Small intestine (tissue), 7 donors: ENCODE results near the gene MCTP1. TPM values are rescaled to one million over a fixed set of nuclear protein-coding genes. Genes with fewer than 3 reads are reported as not detected.
"Not testable (repeated sequence)": the region's sequence is repeated elsewhere in the genome, so short reads cannot be mapped to it uniquely, and the experiment has no call there.

Experiments
- DNase-seq, 2 donors: peaks; one replicate each; pipeline versions ENCODE4 v3.0.0 to v3.0.0-alpha.2; 2013
- FAIRE-seq: peaks from 2 replicates; lab custom pipeline; 2012; peaks lifted over from hg19 to GRCh38; lab: Jason Lieb, UNC
- H3K27ac ChIP-seq, 3 donors: one replicate each; pipeline ENCODE4 v1.5.1; 2013; ENCODE audit warnings: low read length in 2 of 3, mild to moderate bottlenecking in 2 of 3, control low read depth in 1 of 3, inconsistent platforms in 1 of 3, low read depth in 1 of 3, moderate library complexity in 1 of 3
- H3K27me3 ChIP-seq, 3 donors: one replicate each; pipeline ENCODE4 v1.6.1; 2013; ENCODE audit warnings: low read length in 3 of 3, inconsistent platforms in 1 of 3; ENCODE audit not compliant: control insufficient read depth in 3 of 3, insufficient read depth in 3 of 3
- H3K36me3 ChIP-seq, 3 donors: one replicate each; pipeline ENCODE4 v1.6.1; 2013; ENCODE audit warnings: low read length in 3 of 3, inconsistent platforms in 1 of 3, low read depth in 1 of 3, mild to moderate bottlenecking in 1 of 3, moderate library complexity in 1 of 3; ENCODE audit not compliant: control insufficient read depth in 3 of 3, insufficient read depth in 2 of 3
- H3K4me1 ChIP-seq, 3 donors: one replicate each; pipeline ENCODE4 v1.6.1; 2013; ENCODE audit warnings: low read length in 2 of 3, inconsistent platforms in 1 of 3, low read depth in 1 of 3, mild to moderate bottlenecking in 1 of 3, moderate library complexity in 1 of 3; ENCODE audit not compliant: control insufficient read depth in 3 of 3, insufficient read depth in 2 of 3
- H3K4me3 ChIP-seq, 3 donors: one replicate each; pipeline ENCODE4 v1.5.1; 2013; ENCODE audit warnings: low read length in 3 of 3, control low read depth in 1 of 3, inconsistent platforms in 1 of 3, low read depth in 1 of 3, mild to moderate bottlenecking in 1 of 3, moderate library complexity in 1 of 3
- H3K9me3 ChIP-seq, 2 donors: one replicate each; pipeline ENCODE4 v1.6.1; 2013; ENCODE audit warnings: low read depth in 1 of 2, low read length in 1 of 2; ENCODE audit not compliant: control insufficient read depth in 2 of 2, insufficient read depth in 1 of 2
- WGBS, 3 donors: extraction: QIAGEN DNeasy Blood & Tissue Kit; methylation state at CpG; one replicate each; pipeline ENCODE4 v1.1.7; 2013; 5-methylcytosine and 5-hydroxymethylcytosine counted together
- polyA plus RNA-seq, 4 donors: library from polyadenylated mRNA; stranded (reverse) in 3 of 4; unstranded in 1 of 4; fragments of 200-250 nt in 3 of 4; fragments of 120-200 nt in 1 of 4; gene quantifications; one replicate each; pipeline versions ENCODE4 v1.2.1 to v1.2.3, GENCODE V29; 2013
- donor health status: healthy with polysubstance abuse.
- donor health status: control.
- donor health status: control.
- donor health status: Bipolar disorder and iron deficiency.
- donor health status: healthy.

The MCTP1 gene
- polyA plus RNA-seq, 4 donors, result 0.22 to 6.1 (median 2.3) TPM

DNA sequence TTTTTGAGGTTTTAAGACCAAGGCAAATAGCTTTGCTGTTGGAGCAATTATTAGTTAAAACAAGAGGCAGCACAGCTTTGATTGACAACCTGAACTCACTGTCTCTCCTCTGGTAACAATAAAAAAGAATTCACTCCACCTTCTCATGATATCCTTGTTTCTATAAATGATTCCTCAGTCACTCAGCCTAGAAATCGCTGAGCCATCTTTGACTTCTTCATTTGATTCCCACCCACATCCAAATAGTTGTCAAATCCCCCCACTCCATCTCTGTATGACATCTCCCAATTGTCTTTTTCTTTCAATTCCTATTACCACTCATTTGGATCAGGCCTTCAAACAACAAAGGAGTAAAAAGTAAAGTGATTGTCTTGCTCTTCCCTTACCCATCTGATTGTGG, 266.4 kb downstream of the MCTP1 start:
- Histone ChIP-seq H3K9me3 (no peaks in the 10 kb centered on the region), H3K27me3 (no peaks in the 10 kb centered on the region), H3K4me1 (no peaks in the 10 kb centered on the region), H3K27ac (no peak overlapping the region), H3K4me3 (no peak overlapping the region), H3K36me3 (no peaks in the 10 kb centered on the region)
- no peak for DNase-seq
- no peak for FAIRE-seq
- WGBS, 3 donors, result 82 to 90% (median 87%) methylated on average over 1 of the region's 1 CpG

DNA sequence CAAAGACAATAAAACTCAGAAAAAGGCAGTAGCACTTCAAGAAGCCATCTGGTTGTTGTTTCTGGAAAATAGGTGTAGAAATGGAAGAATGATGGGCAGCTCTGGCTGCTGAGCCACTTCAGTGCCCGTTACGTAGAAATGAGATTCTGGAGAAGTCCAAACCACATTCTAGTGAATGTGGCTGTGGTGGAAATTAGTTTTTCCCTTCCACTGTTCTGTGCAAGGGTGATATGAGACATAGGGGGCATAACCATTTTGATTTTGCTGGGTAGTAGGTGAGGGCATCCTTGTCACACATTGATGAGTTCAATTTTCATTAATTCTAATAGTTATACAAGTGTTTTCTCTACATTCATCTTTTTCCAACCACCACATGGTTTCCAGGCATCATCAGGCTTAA, 275.1 kb downstream of the MCTP1 start:
- 85 to 92% (median 90%) methylated on average over 2 of the region's 2 CpGs for WGBS, 3 donors
- FAIRE-seq (no peak), DNase-seq (no peak)
- no peaks in the 10 kb centered on the region for H3K36me3 ChIP-seq
- peaks cover 0 to 3% of the 10 kb centered on the region in 2 donors for H3K9me3 ChIP-seq
- H3K27ac ChIP-seq, result no peak overlapping the region
- H3K4me1 ChIP-seq, result no peaks in the 10 kb centered on the region
- no peaks in the 10 kb centered on the region for H3K27me3 ChIP-seq
- H3K4me3 ChIP-seq, result no peak overlapping the region

- no peaks in the 10 kb centered on the region for H3K36me3 ChIP-seq
- FAIRE-seq (no peak), DNase-seq (no peak)
- no peaks in the 10 kb centered on the region for H3K4me1 ChIP-seq
- 73 to 86% (median 75%) methylated on average over 4 of the region's 4 CpGs for WGBS, 3 donors
- no peaks in the 10 kb centered on the region for H3K27me3 ChIP-seq
- no peak overlapping the region for H3K4me3 ChIP-seq
- peaks cover 0 to 11% of the 10 kb centered on the region in 2 donors for H3K9me3 ChIP-seq
- H3K27ac ChIP-seq, result no peak overlapping the region
Observed at GRCh38 chr5:95007921-95008597, 276.8 kb downstream of the MCTP1 start.

GRCh38 chr5:95005811-95006210, 279.1 kb downstream of the MCTP1 start:
- FAIRE-seq, result no peak
- DNase-seq, result no peak

GRCh38 chr5:94998670-94999069, 286.2 kb downstream of the MCTP1 start:
- no peaks in the 10 kb centered on the region for H3K4me1 ChIP-seq
- peaks cover 0 to 2% (median 0%) of the 10 kb centered on the region in 3 donors for H3K27me3 ChIP-seq
- H3K4me3 ChIP-seq, result no peak overlapping the region
- DNase-seq (no peak), FAIRE-seq (no peak)
- 54 to 57% (median 54%) methylated on average over 7 of the region's 7 CpGs for WGBS, 3 donors
- H3K27ac ChIP-seq, result no peak overlapping the region
- H3K9me3 ChIP-seq, result no peaks in the 10 kb centered on the region
- H3K36me3 ChIP-seq, result no peaks in the 10 kb centered on the region

More at GRCh38 chr5:95005811-95006210, 279.1 kb downstream of the MCTP1 start:
- peaks cover 0 to 11% of the 10 kb centered on the region in 2 donors for H3K9me3 ChIP-seq
- no peaks in the 10 kb centered on the region for H3K4me1 ChIP-seq
- H3K36me3 ChIP-seq, result no peaks in the 10 kb centered on the region
- H3K4me3 ChIP-seq, result no peak overlapping the region
- H3K27ac ChIP-seq, result no peak overlapping the region
- H3K27me3 ChIP-seq, result no peaks in the 10 kb centered on the region
- WGBS, 3 donors, result 97 to 100% (median 98%) methylated on average over 1 of the region's 1 CpG

- H3K4me1 ChIP-seq, FAIRE-seq, H3K9me3 ChIP-seq, H3K27me3 ChIP-seq, H3K36me3 ChIP-seq, H3K27ac ChIP-seq, H3K4me3 ChIP-seq, DNase-seq: not testable (repeated sequence)
- 39 to 73% (median 60%) methylated on average over 2 of the region's 2 CpGs for WGBS, 3 donors
Observed at GRCh38 chr5:94994537-94994936, 290.4 kb downstream of the MCTP1 start.

- 77 to 86% (median 80%) methylated on average over 1 of the region's 1 CpG for WGBS, 3 donors
- Histone ChIP-seq H3K36me3 (no peaks in the 10 kb centered on the region), H3K9me3 (no peaks in the 10 kb centered on the region), H3K27me3 (peaks cover 0 to under 1% (median 0%) of the 10 kb centered on the region in 3 donors), H3K4me3 (no peak overlapping the region), H3K27ac (no peak overlapping the region), H3K4me1 (no peaks in the 10 kb centered on the region)
- no peak for DNase-seq
- no peak for FAIRE-seq
Observed at GRCh38 chr5:94993491-94993890, 291.4 kb downstream of the MCTP1 start.

DNA sequence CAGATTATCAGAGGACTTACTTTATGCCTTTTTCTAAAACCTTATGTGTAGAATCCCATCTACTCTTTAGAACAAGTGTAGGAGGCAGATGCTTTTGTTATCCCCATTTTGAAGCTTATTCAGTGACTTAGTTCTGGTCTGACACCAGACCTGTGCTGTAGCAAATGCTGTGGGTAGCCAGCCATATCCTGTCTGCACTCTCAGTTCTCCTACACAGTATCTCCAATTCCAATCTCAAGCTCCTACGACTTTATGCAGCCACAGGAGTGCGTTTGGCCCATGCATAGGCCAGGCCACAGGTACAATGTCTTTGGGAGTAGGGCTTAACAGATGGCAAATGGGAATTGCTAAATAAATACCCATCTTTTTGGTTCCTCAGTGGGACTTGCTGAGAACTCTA, 292.6 kb downstream of the MCTP1 start:
- Histone ChIP-seq H3K4me3 (no peak overlapping the region), H3K9me3 (no peaks in the 10 kb centered on the region), H3K36me3 (no peaks in the 10 kb centered on the region), H3K4me1 (no peaks in the 10 kb centered on the region), H3K27ac (no peak overlapping the region), H3K27me3 (no peaks in the 10 kb centered on the region)
- DNase-seq (no peak), FAIRE-seq (no peak)
- WGBS, 3 donors, result 74 to 81% (median 76%) methylated on average over 2 of the region's 2 CpGs
